Heart left ventricle (tissue), 16 donors: Measurements from ENCODE around the gene PPM1M. TPM values are rescaled to one million over a fixed set of nuclear protein-coding genes. Genes with fewer than 3 reads are reported as not detected.

Source experiments
- ATAC-seq, 4 donors: fragments of 200-7000 bp; cut with Tn5 transposase; one replicate each; pipeline ENCODE4 v1.9.1; 2020 to 2022; ENCODE audit warnings: moderate library complexity in 4 of 4, mild to moderate bottlenecking in 3 of 4, moderate number of reproducible peaks in 1 of 4
- DNase-seq, 5 donors: peaks; one replicate each; pipeline ENCODE4 v3.0.0-alpha.2; 2020
- H3K27ac ChIP-seq, 12 donors: fragments of 200-600 bp; sonication (generic) in 4 of 12; one replicate each; pipeline versions ENCODE4 v1.5.0 to v1.8.0; 2016 to 2022; ENCODE audit warnings: mild to moderate bottlenecking in 2 of 12
- H3K27me3 ChIP-seq, 9 donors: fragments of 200-600 bp; sonication (generic) in 2 of 9; one replicate each; pipeline versions ENCODE4 v1.5.1 to v1.8.0; 2016 to 2022; ENCODE audit warnings: mild to moderate bottlenecking in 3 of 9
- H3K36me3 ChIP-seq, 9 donors: fragments of 200-600 bp; sonication (generic) in 2 of 9; one replicate each; pipeline versions ENCODE4 v1.5.0 to v1.8.0; 2018 to 2022; ENCODE audit warnings: mild to moderate bottlenecking in 2 of 9
- H3K4me1 ChIP-seq, 12 donors: fragments of 200-600 bp; sonication (generic) in 4 of 12; one replicate each; pipeline versions ENCODE4 v1.5.0 to v1.8.0; 2016 to 2022; ENCODE audit warnings: mild to moderate bottlenecking in 3 of 12
- H3K4me3 ChIP-seq, 12 donors: fragments of 200-600 bp; sonication (generic) in 4 of 12; one replicate each; pipeline versions ENCODE4 v1.5.0 to v1.8.0; 2017 to 2022; ENCODE audit warnings: mild to moderate bottlenecking in 9 of 12, moderate library complexity in 4 of 12
- H3K9me3 ChIP-seq, 12 donors: fragments of 200-600 bp; sonication (generic) in 4 of 12; one replicate each; pipeline versions ENCODE4 v1.5.0 to v1.8.0; 2016 to 2022; ENCODE audit warnings: mild to moderate bottlenecking in 1 of 12
- POLR2A ChIP-seq, 2 donors: fragments of 450-650 bp; IDR thresholded peaks; one replicate each; pipeline ENCODE4 v1.6.1; 2017; ENCODE audit warnings: antibody characterized with exemption in 2 of 2, mild to moderate bottlenecking in 2 of 2, moderate library complexity in 2 of 2
- WGBS, 4 donors: extraction: QIAGEN DNeasy Blood & Tissue Kit in 2 of 4; methylation state at CpG; one replicate each; pipeline versions ENCODE4 v1.1.5 to v1.1.7; 2013 to 2018; 5-methylcytosine and 5-hydroxymethylcytosine counted together
- intact Hi-C, 10 donors: fragments of 100-400 bp; cut with DNase I; formaldehyde crosslinking; loops; one replicate each; pipeline versions ENCODE4 v1.11.1 to v1.14.2; 2022
- polyA plus RNA-seq, 2 donors: library from polyadenylated mRNA; stranded (reverse); fragments of 200-250 nt; gene quantifications; one replicate each; pipeline ENCODE4 v1.2.3, GENCODE V29; 2013
- total RNA-seq, 9 donors: library from RNA; depleted of rRNA in 2 of 9; stranded (reverse); fragments of >200 nt in 2 of 9; fragmentation: NEBNext Ultra II Directional in 3 of 9; extraction: Animal tissue kit (Norgen Biotek cat#: 25700) in 3 of 9; gene quantifications; one replicate each; pipeline versions ENCODE4 v1.1.0 to v1.2.4, GENCODE V29; 2016 to 2023
- TF ChIP-seq, protein P1 (sequence below), 12 donors: fragments of 200-600 bp; sonication (generic) in 4 of 12; IDR thresholded peaks; one replicate each; pipeline versions ENCODE4 v1.5.0 to v1.8.0; 2018 to 2022; ENCODE audit warnings: antibody characterized with exemption in 12 of 12, mild to moderate bottlenecking in 5 of 12
- donor health status: ischemic (EF 13 %, LVEDD 7.1; RV severe dilation, severe dysfunction).
- donor health status: healthy with polysubstance abuse.
- donor health status: DM: no; HTN: yes; CAD: no.
- donor health status: DM: no; HTN: no; CAD: no.
- donor health status: ischemic (EF 25% LVEDD 6.9; RV normal size, moderate dysfunction).
- donor health status: ischemic (EF 25% LVEDD 5.7; RV mildly dilated, moderate dysfunction).
- donor health status: healthy.
- donor health status: DM: yes; HTN: yes; CAD: no.
- donor health status: ischemic (EF 35%, LVEDD 5.7; RV mildly dilated, moderate dysfunction).
- donor health status: nonischemic (EF 11% LVEDD 7.7; RV severe dilation, severe dysfunction).
- donor health status: DM: yes; HTN: yes; CAD: no.
- donor health status: PGD.
- donor health status: ischemic (EF 29% LVEDD 5.4; RV normal size, mild dysfunction).
- donor health status: nonischemic (EF 23%, LVEDD 6.1; RV moderate dilation, normal function).

Gene PPM1M
- total and polyA plus RNA-seq, 11 donors = 5.6 to 30.2 (median 7.3) TPM

- DNase-seq = no peak
- Histone ChIP-seq H3K4me3 (no peak overlapping the region), H3K9me3 (no peaks in the 10 kb centered on the region), H3K36me3 (peaks cover 0 to 97% (median 95%) of the 10 kb centered on the region in 9 donors), H3K27me3 (no peaks in the 10 kb centered on the region), H3K4me1 (peaks cover 0 to 26% (median 5%) of the 10 kb centered on the region in 12 donors), H3K27ac (no peak overlapping the region)
- ATAC-seq = no peak
- WGBS, 4 donors = 95 to 98% (median 95%) methylated on average over 6 to 18 of the region's 18 CpGs
- no peak for TF ChIP-seq POLR2A (IDR thresholded peaks at IDR 0.05)
- TF ChIP-seq, protein P1, sequence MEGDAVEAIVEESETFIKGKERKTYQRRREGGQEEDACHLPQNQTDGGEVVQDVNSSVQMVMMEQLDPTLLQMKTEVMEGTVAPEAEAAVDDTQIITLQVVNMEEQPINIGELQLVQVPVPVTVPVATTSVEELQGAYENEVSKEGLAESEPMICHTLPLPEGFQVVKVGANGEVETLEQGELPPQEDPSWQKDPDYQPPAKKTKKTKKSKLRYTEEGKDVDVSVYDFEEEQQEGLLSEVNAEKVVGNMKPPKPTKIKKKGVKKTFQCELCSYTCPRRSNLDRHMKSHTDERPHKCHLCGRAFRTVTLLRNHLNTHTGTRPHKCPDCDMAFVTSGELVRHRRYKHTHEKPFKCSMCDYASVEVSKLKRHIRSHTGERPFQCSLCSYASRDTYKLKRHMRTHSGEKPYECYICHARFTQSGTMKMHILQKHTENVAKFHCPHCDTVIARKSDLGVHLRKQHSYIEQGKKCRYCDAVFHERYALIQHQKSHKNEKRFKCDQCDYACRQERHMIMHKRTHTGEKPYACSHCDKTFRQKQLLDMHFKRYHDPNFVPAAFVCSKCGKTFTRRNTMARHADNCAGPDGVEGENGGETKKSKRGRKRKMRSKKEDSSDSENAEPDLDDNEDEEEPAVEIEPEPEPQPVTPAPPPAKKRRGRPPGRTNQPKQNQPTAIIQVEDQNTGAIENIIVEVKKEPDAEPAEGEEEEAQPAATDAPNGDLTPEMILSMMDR (IDR thresholded peaks at IDR 0.05) = no peak
- intact Hi-C loops = no loop called here
These were observed 34.2 kb upstream of the PPM1M start for GRCh38 chr3:52211268-52211891.

DNA sequence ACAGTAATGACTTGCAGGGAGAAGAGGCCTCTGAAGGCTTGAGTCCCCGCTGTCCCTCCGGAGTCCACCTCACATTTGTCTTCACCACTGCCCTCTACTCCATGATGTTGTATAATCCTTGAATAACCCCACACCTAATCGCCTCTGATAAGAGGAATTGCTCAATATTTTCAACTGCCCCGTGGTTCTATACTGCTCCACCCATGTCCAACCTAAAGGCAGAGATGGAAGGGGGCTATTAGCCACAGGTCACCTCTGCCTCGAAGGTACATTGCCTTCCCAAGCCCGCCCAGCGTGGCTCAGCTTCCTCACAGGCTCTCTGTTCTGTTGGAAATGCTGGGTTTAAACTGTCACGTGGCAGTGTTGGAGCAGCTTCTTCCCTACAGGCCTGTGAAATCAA lies 32.6 kb upstream of the PPM1M start:
- 76 to 90% (median 78%) methylated on average over 8 of the region's 8 CpGs for WGBS, 4 donors
- Histone ChIP-seq H3K27ac (no peak overlapping the region), H3K9me3 (no peaks in the 10 kb centered on the region), H3K36me3 (peaks cover 0 to 81% (median 79%) of the 10 kb centered on the region in 9 donors), H3K4me3 (no peak overlapping the region), H3K27me3 (no peaks in the 10 kb centered on the region), H3K4me1 (peaks cover 0 to 42% (median 19%) of the 10 kb centered on the region in 12 donors)
- intact Hi-C loops = no loop called here
- DNase-seq (no peak), ATAC-seq (no peak)
- no peak for TF ChIP-seq POLR2A (IDR thresholded peaks at IDR 0.05)
- TF ChIP-seq, protein P1 (IDR thresholded peaks at IDR 0.05) = no peak

DNA sequence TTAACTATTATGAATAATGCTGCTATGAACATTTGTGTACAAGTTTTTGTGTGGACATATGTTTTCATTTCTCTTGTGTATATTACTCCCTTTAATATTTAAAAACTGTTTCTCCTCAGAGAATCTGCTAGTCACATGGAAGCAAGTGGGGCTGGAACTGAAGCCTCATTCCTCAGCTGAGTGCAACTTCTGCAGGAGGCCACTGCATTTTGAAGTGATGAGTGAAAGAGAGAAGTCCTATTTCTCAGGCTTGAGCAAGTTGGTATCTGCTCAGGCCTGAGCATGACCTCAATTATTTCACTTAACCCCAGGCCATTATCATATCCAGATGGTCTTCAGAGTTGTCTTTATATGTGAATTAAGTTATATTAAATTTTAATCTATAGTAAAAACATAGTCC lies 31.7 kb upstream of the PPM1M start:
- H3K27ac ChIP-seq = no peak overlapping the region

DNA sequence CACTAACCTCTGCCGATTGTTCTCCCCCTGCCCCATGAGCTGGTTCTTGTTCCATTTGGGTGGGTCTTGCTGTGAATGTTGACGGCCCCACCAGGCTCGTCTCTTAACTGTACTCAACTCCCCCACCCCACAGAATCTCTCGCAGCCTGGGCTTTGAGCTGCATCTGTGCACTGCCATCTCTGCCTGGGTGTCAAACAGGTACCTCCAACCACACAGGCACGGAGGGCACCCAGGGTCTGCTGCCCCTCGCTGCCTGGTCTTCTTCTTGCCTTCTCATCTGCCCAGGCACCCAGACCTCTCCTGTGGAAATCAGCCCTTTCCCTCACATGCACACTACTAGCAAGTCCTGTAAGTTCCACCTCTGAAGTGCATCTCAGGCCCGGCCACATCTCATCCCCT lies 30.2 kb upstream of the PPM1M start:
- no peaks in the 10 kb centered on the region for H3K27me3 ChIP-seq
- DNase-seq (no peak), ATAC-seq (no peak)
- no peaks in the 10 kb centered on the region for H3K9me3 ChIP-seq
- peak overlapping the region in 2 of 12 donors; percentile 6 to 81 for H3K27ac ChIP-seq
- no peak for TF ChIP-seq POLR2A (IDR thresholded peaks at IDR 0.05)
- TF ChIP-seq, protein P1 (IDR thresholded peaks at IDR 0.05) = no peak
- peaks cover 0 to 57% (median 55%) of the 10 kb centered on the region in 9 donors for H3K36me3 ChIP-seq
- peaks cover 0 to 54% (median 34%) of the 10 kb centered on the region in 12 donors for H3K4me1 ChIP-seq
- intact Hi-C loops = loop anchor here in 2 of 10 donors (5.0 kb wide), 2 partner anchors 63 to 213 kb away; partner anchors contain the start of gene POC1A (in 2 of the 2)
- 93 to 94% (median 94%) methylated on average over 7 of the region's 7 CpGs for WGBS, 4 donors
- H3K4me3 ChIP-seq = no peak overlapping the region

More for the DNA sequence above, 31.7 kb upstream of the PPM1M start:
- DNase-seq (no peak), ATAC-seq (no peak)
- no peak for TF ChIP-seq POLR2A (IDR thresholded peaks at IDR 0.05)
- TF ChIP-seq, protein P1 (IDR thresholded peaks at IDR 0.05) = no peak
- intact Hi-C loops = no loop called here
- Histone ChIP-seq H3K4me1 (peaks cover 0 to 49% (median 24%) of the 10 kb centered on the region in 12 donors), H3K9me3 (no peaks in the 10 kb centered on the region), H3K36me3 (peaks cover 0 to 72% (median 70%) of the 10 kb centered on the region in 9 donors), H3K4me3 (no peak overlapping the region), H3K27me3 (no peaks in the 10 kb centered on the region)
